NB4 (cell line): ENCODE data around the gene SYCP2L.
"Not testable (repeated sequence)": the region's sequence is repeated elsewhere in the genome, so short reads cannot be mapped to it uniquely, and the experiment has no call there.

Experiments used
- MAX ChIP-seq: IDR thresholded peaks from 2 replicates; pipeline ENCODE4 v1.6.1; 2011; ENCODE audit warnings: low read depth, low read length
- POLR2A ChIP-seq: IDR thresholded peaks from 2 replicates; pipeline ENCODE4 v1.6.1; 2011; ENCODE audit warnings: mild to moderate bottlenecking; ENCODE audit not compliant: insufficient read length; ENCODE audit errors: extremely low read depth
- TF ChIP-seq, protein P1 (sequence below): IDR thresholded peaks from one replicate; pipeline ENCODE4 v1.5.1; 2012; ENCODE audit warnings: low read depth, low read length

DNA sequence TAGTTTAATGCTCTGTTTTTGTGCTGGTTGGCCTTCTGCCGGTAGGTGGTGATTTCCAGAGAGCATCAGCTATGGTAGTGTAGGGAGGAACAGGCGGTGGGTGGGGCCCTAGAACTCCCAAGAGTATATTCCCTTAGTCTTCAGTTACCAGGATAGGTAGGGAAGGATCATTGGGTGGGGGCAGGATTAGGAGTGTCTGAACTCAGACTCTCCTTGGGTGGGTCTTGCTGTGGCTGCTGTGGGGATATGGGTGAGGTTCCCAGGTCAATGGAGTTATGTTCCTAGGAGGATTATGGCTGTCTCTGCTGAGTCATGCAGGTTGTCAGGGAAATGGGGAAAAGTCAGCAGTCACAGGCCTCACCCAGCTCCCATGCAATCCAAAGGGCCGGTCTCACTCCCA is 32.7 kb downstream of the SYCP2L start:
- TF ChIP-seq POLR2A, MAX: not testable (repeated sequence)
- TF ChIP-seq, protein P1, sequence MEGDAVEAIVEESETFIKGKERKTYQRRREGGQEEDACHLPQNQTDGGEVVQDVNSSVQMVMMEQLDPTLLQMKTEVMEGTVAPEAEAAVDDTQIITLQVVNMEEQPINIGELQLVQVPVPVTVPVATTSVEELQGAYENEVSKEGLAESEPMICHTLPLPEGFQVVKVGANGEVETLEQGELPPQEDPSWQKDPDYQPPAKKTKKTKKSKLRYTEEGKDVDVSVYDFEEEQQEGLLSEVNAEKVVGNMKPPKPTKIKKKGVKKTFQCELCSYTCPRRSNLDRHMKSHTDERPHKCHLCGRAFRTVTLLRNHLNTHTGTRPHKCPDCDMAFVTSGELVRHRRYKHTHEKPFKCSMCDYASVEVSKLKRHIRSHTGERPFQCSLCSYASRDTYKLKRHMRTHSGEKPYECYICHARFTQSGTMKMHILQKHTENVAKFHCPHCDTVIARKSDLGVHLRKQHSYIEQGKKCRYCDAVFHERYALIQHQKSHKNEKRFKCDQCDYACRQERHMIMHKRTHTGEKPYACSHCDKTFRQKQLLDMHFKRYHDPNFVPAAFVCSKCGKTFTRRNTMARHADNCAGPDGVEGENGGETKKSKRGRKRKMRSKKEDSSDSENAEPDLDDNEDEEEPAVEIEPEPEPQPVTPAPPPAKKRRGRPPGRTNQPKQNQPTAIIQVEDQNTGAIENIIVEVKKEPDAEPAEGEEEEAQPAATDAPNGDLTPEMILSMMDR = not testable (repeated sequence)
